Fibroblast of skin of scalp (primary cell): ENCODE data around the gene RIMBP2.

Source experiments
- DNase-seq: peaks from one replicate; pipeline ENCODE4 v3.0.0-alpha.2; 2013

RIMBP2 gene

GRCh38 chr12:130351326-130351725, 364.8 kb downstream of the RIMBP2 start:
- DNase-seq: no peak

GRCh38 chr12:130350715-130351114, 365.4 kb downstream of the RIMBP2 start:
- DNase-seq: no peak

GRCh38 chr12:130347588-130347987, 368.5 kb downstream of the RIMBP2 start:
- DNase-seq: no peak
